OCI-LY3 (cell line): Measurements from ENCODE around the gene VPS26A.
"Not testable (repeated sequence)": the region's sequence is repeated elsewhere in the genome, so short reads cannot be mapped to it uniquely, and the experiment has no call there.

ENCODE experiments used
- H2AFZ ChIP-seq: fragments of 200-600, 300-600 bp; shearing (Covaris generic); 2 replicates; pipeline ENCODE4 v1.6.0; 2014; ENCODE audit warnings: antibody characterized with exemption, low read depth, low read length
- H3K27ac ChIP-seq: fragments of 200-600, 300-600 bp; sonication (generic); 2 replicates; pipeline ENCODE4 v1.5.1; 2014; ENCODE audit warnings: mild to moderate bottlenecking, low read length, moderate library complexity, mixed read lengths
- H3K27me3 ChIP-seq: fragments of 200-600, 300-600 bp; sonication (generic); 2 replicates; pipeline ENCODE4 v1.6.1; 2014; ENCODE audit warnings: low read depth, low read length, mixed read lengths
- H3K36me3 ChIP-seq: fragments of 200-600, 300-600 bp; sonication (generic); replicated peaks from 2 replicates; pipeline ENCODE3; 2014; ENCODE audit warnings: low read depth, low read length, mixed read lengths
- H3K4me1 ChIP-seq: fragments of 300-600, 200-600 bp; sonication (generic); 2 replicates; pipeline ENCODE4 v1.6.1; 2014; ENCODE audit warnings: low read length, mixed read lengths
- H3K4me2 ChIP-seq: fragments of 200-600, 300-600 bp; sonication (generic); 2 replicates; pipeline ENCODE4 v1.6.1; 2014; ENCODE audit warnings: low read length, mixed read lengths
- H3K4me3 ChIP-seq: fragments of 300-600, 200-600 bp; sonication (generic); 2 replicates; pipeline ENCODE4 v1.5.1; 2014; ENCODE audit warnings: antibody characterized with exemption, mild to moderate bottlenecking, low read length, moderate library complexity
- H3K79me2 ChIP-seq: fragments of 300-600, 200-600 bp; shearing (Covaris generic); 2 replicates; pipeline ENCODE4 v1.6.1; 2014; ENCODE audit warnings: mild to moderate bottlenecking, low read length, mixed read lengths
- H3K9ac ChIP-seq: fragments of 300-600, 200-600 bp; shearing (Covaris generic); 2 replicates; pipeline ENCODE4 v1.6.0; 2014; ENCODE audit warnings: mild to moderate bottlenecking, low read length, moderate library complexity
- H3K9me3 ChIP-seq: fragments of 200-600, 300-600 bp; shearing (Covaris generic); 2 replicates; pipeline ENCODE4 v1.6.1; 2014; ENCODE audit warnings: low read length, mixed read lengths; ENCODE audit not compliant: insufficient read depth
- H4K20me1 ChIP-seq: fragments of 200-600, 300-600 bp; sonication (generic); 2 replicates; pipeline ENCODE4 v1.6.1; 2016; ENCODE audit warnings: low read length, mixed read lengths; ENCODE audit not compliant: insufficient read depth
- CTCF ChIP-seq: fragments of 200-600, 300-600 bp; sonication (generic); IDR thresholded peaks from 2 replicates; pipeline ENCODE4 v1.5.1; 2014; ENCODE audit warnings: antibody characterized with exemption, low read length, low read depth
- EZH2phosphoT487 ChIP-seq: fragments of 200-600 bp; shearing (Covaris generic); IDR thresholded peaks from 2 replicates; pipeline ENCODE4 v1.6.1; 2018; ENCODE audit warnings: antibody characterized with exemption, mixed run types, low read depth

The VPS26A gene

GRCh38 chr10:69130251-69130650 is 6.3 kb downstream of the VPS26A start:
- Histone ChIP-seq H3K9me3 (no peaks in the 10 kb centered on the region), H3K9ac (no peak overlapping the region), H4K20me1 (no peaks in the 10 kb centered on the region), H3K36me3 (no peaks in the 10 kb centered on the region), H3K4me3 (no peak overlapping the region), H3K27me3 (no peaks in the 10 kb centered on the region), H2AFZ (no peak overlapping the region), H3K27ac (no peak overlapping the region), H3K4me2 (no peak overlapping the region), H3K79me2 (peaks cover 17% of the 10 kb centered on the region), H3K4me1 (peaks cover 1% of the 10 kb centered on the region)
- TF ChIP-seq CTCF = no peak

GRCh38 chr10:69139961-69140360 is 16.0 kb downstream of the VPS26A start:
- Histone ChIP-seq H3K4me1 (no peaks in the 10 kb centered on the region), H3K27me3 (no peaks in the 10 kb centered on the region), H3K36me3 (no peaks in the 10 kb centered on the region), H3K79me2 (no peaks in the 10 kb centered on the region), H3K27ac (no peak overlapping the region), H2AFZ (no peak overlapping the region), H3K4me3 (no peak overlapping the region), H3K9ac (no peak overlapping the region), H3K9me3 (no peaks in the 10 kb centered on the region), H3K4me2 (no peak overlapping the region), H4K20me1 (no peaks in the 10 kb centered on the region)
- no peak for TF ChIP-seq EZH2phosphoT487
- TF ChIP-seq CTCF = no peak

GRCh38 chr10:69141304-69141703 is 17.3 kb downstream of the VPS26A start:
- no peaks in the 10 kb centered on the region for H3K79me2 ChIP-seq
- no peak overlapping the region for H3K4me3 ChIP-seq

GRCh38 chr10:69142074-69142473 is 18.1 kb downstream of the VPS26A start:
- not testable (repeated sequence) for H3K4me2 ChIP-seq, H3K9me3 ChIP-seq, H3K27ac ChIP-seq, H3K4me1 ChIP-seq, H2AFZ ChIP-seq, H3K4me3 ChIP-seq, H4K20me1 ChIP-seq, H3K27me3 ChIP-seq, H3K36me3 ChIP-seq, H3K9ac ChIP-seq, H3K79me2 ChIP-seq

More at GRCh38 chr10:69141304-69141703, 17.3 kb downstream of the VPS26A start:
- Histone ChIP-seq H3K9me3 (no peaks in the 10 kb centered on the region), H3K4me2 (no peak overlapping the region), H3K27me3 (no peaks in the 10 kb centered on the region), H2AFZ (no peak overlapping the region), H3K27ac (no peak overlapping the region), H3K36me3 (no peaks in the 10 kb centered on the region), H3K4me1 (no peaks in the 10 kb centered on the region), H3K9ac (no peak overlapping the region), H4K20me1 (no peaks in the 10 kb centered on the region)
- TF ChIP-seq CTCF (no peak), EZH2phosphoT487 (no peak)

- Histone ChIP-seq H3K27me3 (no peaks in the 10 kb centered on the region), H3K4me3 (no peak overlapping the region), H3K36me3 (no peaks in the 10 kb centered on the region), H2AFZ (no peak overlapping the region), H3K9me3 (no peaks in the 10 kb centered on the region), H4K20me1 (no peaks in the 10 kb centered on the region), H3K9ac (no peak overlapping the region), H3K4me2 (no peak overlapping the region), H3K4me1 (no peaks in the 10 kb centered on the region), H3K79me2 (no peaks in the 10 kb centered on the region), H3K27ac (no peak overlapping the region)
- no peak for TF ChIP-seq EZH2phosphoT487
- TF ChIP-seq CTCF = no peak
Measured at GRCh38 chr10:69142983-69143382, 19.0 kb downstream of the VPS26A start.
